IgD-negative memory B cell (primary cell): ENCODE measurements around the gene TMEM130. TPM values are rescaled to one million over a fixed set of nuclear protein-coding genes. Genes with fewer than 3 reads are reported as not detected.

Experiments used
- H3K27ac Mint-ChIP-seq, 3 donors: one replicate each; pipeline ENCODE4 v1.8.0; 2020 to 2022; ENCODE audit warnings: mild to moderate bottlenecking in 3 of 3, mixed read lengths in 3 of 3, moderate library complexity in 1 of 3
- H3K27me3 Mint-ChIP-seq: one replicate; pipeline ENCODE4 v1.8.0; 2021; ENCODE audit warnings: mixed read lengths
- H3K36me3 Mint-ChIP-seq: one replicate; pipeline ENCODE4 v1.8.0; 2020; ENCODE audit warnings: mild to moderate bottlenecking, mixed read lengths
- H3K4me1 Mint-ChIP-seq, 3 donors: one replicate each; pipeline ENCODE4 v1.8.0; 2020 to 2022; ENCODE audit warnings: mixed read lengths in 3 of 3, mild to moderate bottlenecking in 1 of 3
- H3K4me3 Mint-ChIP-seq, 4 donors: one replicate each; pipeline ENCODE4 v1.8.0; 2020 to 2022; ENCODE audit warnings: mild to moderate bottlenecking in 4 of 4, mixed read lengths in 4 of 4, moderate library complexity in 3 of 4
- H3K9me3 Mint-ChIP-seq, 3 donors: one replicate each; pipeline ENCODE4 v1.8.0; 2020 to 2021; ENCODE audit warnings: mixed read lengths in 3 of 3, mild to moderate bottlenecking in 1 of 3
- polyA plus RNA-seq: library from polyadenylated mRNA; unstranded; fragments of 300-500 nt; fragmentation: Illumina TruSeq; gene quantifications from one replicate; pipeline ENCODE4 v1.2.3, GENCODE V29; 2021

The TMEM130 gene
- polyA plus RNA-seq, 1 donor from 2014 or later = not detected

DNA sequence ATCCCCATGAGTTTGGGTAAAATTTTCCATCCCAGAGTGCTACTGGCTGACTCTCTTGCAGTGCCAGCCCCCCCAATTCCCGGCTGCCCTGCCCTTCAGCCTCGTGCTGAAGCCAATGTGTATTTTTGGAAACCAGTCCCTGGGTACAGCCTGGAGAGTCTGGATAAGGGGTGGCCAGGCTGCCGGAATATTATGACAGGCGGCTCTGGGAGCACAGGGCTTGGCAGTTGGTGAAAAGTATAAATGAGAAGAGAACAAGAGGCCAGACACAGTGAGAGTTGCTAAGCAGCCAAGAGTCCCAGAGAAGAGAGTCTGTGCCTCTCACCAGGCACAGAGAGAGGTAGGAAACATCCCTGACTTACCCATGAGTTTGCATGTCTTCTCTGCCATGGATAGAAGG lies 53.6 kb downstream of the TMEM130 start:
- Mint-ChIP-seq H3K9me3 (peaks cover 0 to 4% (median 0%) of the 10 kb centered on the region in 3 donors), H3K4me3 (no peak overlapping the region), H3K36me3 (no peaks in the 10 kb centered on the region), H3K27ac (no peak overlapping the region), H3K27me3 (peaks cover 7% of the 10 kb centered on the region), H3K4me1 (no peaks in the 10 kb centered on the region)

DNA sequence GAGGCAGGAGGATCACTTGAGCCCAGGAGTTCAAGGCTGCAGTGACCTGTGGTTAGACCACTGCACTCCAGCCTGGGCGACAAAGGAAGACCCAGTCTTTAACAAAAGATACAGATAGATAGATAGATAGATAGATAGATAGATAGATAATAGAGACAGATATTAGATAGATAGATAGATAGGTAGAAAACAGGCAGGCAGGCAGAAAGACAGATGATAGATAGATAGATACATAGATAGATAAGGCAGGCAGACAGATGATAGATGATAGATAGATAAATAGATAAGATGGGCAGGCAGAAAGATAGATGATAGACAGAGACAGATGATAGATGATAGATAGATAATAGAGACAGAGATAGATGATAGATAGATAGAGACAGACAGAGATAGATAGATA lies 54.5 kb downstream of the TMEM130 start:
- Mint-ChIP-seq H3K4me1 (no peaks in the 10 kb centered on the region), H3K4me3 (no peak overlapping the region), H3K27ac (no peak overlapping the region), H3K9me3 (peaks cover 0 to 4% (median 0%) of the 10 kb centered on the region in 3 donors), H3K27me3 (peaks cover 4% of the 10 kb centered on the region), H3K36me3 (no peaks in the 10 kb centered on the region)

DNA sequence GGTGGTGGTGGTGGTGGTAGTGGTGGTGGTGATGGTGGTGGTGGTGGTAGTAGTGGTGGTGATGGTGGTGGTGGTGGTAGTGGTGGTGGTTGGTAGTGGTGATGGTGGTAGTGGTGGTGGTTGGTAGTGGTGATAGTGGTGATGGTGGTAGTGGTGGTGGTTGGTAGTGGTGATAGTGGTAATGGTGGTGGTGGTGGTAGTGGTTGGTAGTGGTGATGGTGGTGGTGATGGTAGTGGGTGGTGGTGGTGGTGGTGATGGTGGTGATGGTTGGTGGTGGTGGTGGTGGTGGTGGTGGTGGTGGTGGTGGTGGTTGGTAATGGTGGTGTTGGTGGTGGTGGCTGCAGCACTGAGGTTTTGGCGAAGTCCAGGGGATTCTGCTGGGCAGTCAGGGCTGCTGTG lies 58.5 kb downstream of the TMEM130 start:
- Mint-ChIP-seq H3K9me3 (peaks cover 0 to 5% (median 0%) of the 10 kb centered on the region in 3 donors), H3K27me3 (peaks cover 8% of the 10 kb centered on the region), H3K4me3 (no peak overlapping the region), H3K27ac (no peak overlapping the region), H3K36me3 (no peaks in the 10 kb centered on the region), H3K4me1 (no peaks in the 10 kb centered on the region)

DNA sequence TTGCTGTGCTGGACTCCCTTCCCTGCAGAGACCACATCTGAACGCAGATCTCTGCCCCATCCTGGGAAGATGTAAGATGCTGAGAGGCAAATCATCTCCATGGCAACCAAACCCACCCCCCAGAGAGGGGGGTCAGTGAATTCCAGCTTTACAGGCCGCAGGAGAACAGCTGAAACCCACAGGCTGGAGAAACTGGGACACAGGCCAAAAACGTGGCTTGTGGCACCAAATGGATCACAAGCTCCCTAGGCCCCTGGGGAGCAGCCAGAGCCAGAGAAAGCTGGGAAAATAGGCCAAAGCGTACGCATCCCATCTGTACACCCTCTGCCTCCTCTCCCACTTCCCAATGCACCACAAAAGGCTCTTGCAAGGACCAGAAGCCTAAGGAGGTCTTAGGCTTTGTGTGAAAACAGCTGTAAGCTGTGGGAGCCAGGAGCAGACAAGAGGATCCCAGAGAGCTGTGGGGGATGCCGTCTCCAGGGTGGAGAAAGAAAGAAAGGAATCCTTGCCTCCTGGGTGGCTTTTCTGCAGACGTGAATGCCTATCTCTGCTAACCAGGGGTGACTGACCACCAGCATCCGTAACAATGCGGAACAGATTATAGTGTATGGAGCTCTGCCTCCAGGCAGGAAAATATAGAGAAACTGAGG lies 59.5 kb downstream of the TMEM130 start:
- Mint-ChIP-seq H3K36me3 (no peaks in the 10 kb centered on the region), H3K27ac (no peak overlapping the region), H3K9me3 (peaks cover 0 to 5% (median 0%) of the 10 kb centered on the region in 3 donors), H3K4me3 (no peak overlapping the region), H3K27me3 (peaks cover 7% of the 10 kb centered on the region), H3K4me1 (no peaks in the 10 kb centered on the region)

DNA sequence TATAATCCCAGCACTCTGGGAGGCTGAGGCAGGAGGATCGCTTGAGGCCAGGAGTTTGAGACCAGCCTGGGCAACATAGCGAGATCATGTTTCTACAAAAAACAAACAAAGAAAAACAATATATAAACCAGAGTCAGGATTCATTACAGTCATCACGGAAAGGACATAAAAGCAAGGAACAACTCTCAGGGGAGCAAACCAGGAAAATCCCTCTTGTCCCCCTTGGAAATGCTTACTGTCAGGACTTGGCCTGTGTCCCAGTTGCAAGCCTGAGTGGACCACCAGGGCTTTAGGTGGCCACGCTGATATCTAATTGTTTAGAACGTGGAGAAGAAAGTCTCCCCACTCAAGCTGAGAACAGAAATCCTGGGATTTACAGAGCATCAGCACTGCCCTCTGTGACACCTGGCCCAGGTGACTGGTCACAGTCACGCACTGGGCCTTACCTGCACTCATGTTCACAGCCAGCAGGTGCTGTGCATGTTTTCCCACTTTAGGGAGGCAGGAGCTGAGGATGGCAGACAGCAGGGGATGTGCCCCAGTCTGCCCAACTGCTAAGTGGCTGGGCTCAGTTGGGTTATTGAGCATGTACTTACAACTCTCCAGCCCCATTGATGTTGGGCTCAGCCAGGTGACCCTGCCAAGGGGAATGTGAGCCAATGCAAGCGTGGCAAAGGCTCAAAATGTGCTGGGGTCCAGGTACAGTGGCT lies 60.9 kb downstream of the TMEM130 start:
- H3K27me3 Mint-ChIP-seq = peaks cover 9% of the 10 kb centered on the region
- no peak overlapping the region for H3K27ac Mint-ChIP-seq

DNA sequence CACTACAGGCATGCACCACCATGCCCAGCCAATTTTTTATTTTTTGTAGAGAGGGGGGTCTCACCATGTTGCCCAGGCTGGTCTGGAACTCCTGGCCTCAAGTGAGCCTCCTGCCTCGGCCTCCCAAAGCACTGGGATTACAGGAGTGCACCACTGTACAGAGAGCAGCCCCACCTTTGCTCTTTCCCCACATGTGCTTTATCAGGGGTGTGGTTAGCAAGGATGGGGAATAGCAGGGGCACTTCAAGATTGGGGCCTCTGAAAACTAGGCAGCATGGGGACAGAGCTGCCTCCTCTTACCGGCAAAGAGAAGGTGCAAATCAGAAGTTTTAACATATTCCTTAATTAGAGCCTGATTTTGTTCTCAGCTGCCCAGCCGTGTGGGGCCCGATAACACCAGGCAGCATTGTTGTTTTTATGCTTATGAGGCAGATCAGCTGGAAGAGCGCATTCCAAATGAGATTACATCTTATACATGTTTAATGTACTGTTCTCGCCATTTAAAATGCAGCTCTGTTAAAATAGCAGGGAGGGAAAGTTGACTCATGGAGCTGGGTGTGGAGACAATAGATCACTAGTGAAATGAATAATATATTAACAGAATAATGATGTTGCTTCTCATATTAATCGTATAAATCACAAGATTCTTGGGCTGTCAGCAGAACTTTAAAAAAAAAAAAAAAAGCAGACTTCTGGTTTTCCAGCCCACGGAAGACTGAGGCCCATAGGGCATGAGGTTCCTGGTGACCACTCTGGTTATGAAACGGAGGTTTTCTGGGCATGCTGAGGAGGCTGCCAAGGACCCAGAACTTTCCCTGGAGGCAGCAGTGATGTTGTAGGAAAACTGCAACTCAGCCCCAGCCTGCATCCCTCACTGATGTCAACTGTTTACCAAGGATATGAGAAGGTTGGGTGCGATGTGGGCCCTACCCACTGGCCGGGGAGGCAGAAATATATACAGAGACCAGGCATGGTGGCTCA lies 62.5 kb downstream of the TMEM130 start:
- peaks cover 0 to 5% (median 0%) of the 10 kb centered on the region in 3 donors for H3K9me3 Mint-ChIP-seq
- peaks cover 0 to 4% (median 2%) of the 10 kb centered on the region in 3 donors for H3K4me1 Mint-ChIP-seq
- H3K4me3 Mint-ChIP-seq = peak overlapping the region in 1 of 4 donors; percentile 33
- peaks cover 9% of the 10 kb centered on the region for H3K27me3 Mint-ChIP-seq
- H3K36me3 Mint-ChIP-seq = no peaks in the 10 kb centered on the region
- H3K27ac Mint-ChIP-seq = no peak overlapping the region

More for the DNA sequence above, 60.9 kb downstream of the TMEM130 start:
- H3K36me3 Mint-ChIP-seq = no peaks in the 10 kb centered on the region
- H3K4me3 Mint-ChIP-seq = no peak overlapping the region
- H3K9me3 Mint-ChIP-seq = peaks cover 0 to 5% (median 0%) of the 10 kb centered on the region in 3 donors
- no peaks in the 10 kb centered on the region for H3K4me1 Mint-ChIP-seq

DNA sequence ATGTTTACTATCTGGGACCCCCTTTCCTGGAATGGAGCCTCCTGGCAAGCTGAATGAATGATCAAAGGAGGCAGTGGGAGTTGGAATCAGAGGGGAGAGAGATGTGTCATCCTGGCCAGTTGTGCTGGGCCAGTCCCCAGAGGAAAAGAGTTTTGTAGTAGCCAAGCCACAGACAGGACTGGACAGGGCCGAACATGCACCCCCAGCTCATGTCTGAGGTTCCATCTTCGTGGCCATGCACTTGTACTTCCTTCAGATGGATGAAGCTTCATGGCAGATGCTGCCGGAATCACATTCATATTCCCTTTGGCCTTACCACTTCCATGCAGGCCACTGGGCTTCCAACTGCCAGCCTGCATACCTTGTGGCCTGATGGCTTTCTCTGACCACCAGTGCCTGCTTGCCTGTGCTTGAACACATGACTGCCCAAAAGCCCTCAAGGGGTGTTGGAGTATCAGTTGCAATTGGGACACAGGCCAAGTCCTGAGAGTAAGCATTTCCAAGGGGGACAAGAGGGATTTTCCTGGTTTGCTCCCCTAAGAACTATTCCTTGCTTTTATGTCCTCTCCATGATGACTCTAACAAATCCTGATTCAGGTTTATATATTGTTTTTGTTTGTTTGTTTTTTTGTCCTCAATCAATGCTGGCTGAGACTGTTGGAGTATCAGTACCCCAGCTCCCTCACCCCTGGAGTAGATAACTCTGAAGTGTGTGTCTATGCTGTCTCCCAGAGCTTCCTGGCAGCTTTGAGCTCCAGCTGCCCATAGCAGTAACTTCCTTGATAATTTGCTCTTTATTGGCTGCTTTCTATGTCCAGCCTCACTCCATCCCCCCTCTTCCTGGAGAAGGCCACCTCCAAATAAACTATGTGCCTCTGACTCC lies 63.6 kb downstream of the TMEM130 start:
- Mint-ChIP-seq H3K4me1 (peaks cover 0 to 6% (median 3%) of the 10 kb centered on the region in 3 donors), H3K36me3 (no peaks in the 10 kb centered on the region), H3K9me3 (peaks cover under 1 to 5% (median 1%) of the 10 kb centered on the region in 3 donors), H3K27ac (no peak overlapping the region), H3K4me3 (no peak overlapping the region), H3K27me3 (peaks cover 9% of the 10 kb centered on the region)

DNA sequence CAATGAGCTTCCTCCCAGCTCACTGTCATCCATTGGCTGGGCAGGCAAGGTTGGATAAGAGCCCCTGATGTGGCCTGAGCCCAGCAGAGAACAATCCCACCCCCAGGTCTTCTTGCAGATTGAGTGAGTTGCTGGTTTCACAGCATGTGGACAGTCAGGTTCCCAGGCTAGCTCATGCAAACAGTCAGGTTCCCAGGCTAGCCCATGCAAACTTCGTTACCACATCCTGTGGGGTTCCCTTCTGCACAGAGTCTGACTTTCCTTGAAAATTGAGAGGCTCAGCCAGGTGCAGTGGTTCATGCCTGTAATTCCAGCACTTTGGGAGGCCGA lies 67.1 kb downstream of the TMEM130 start:
- H3K27ac Mint-ChIP-seq = no peak overlapping the region
- H3K4me1 Mint-ChIP-seq = peaks cover 0 to 6% (median 3%) of the 10 kb centered on the region in 3 donors
- H3K27me3 Mint-ChIP-seq = peaks cover 9% of the 10 kb centered on the region
- peaks cover 11 to 14% (median 13%) of the 10 kb centered on the region in 3 donors for H3K9me3 Mint-ChIP-seq
- H3K36me3 Mint-ChIP-seq = no peaks in the 10 kb centered on the region
- no peak overlapping the region for H3K4me3 Mint-ChIP-seq

DNA sequence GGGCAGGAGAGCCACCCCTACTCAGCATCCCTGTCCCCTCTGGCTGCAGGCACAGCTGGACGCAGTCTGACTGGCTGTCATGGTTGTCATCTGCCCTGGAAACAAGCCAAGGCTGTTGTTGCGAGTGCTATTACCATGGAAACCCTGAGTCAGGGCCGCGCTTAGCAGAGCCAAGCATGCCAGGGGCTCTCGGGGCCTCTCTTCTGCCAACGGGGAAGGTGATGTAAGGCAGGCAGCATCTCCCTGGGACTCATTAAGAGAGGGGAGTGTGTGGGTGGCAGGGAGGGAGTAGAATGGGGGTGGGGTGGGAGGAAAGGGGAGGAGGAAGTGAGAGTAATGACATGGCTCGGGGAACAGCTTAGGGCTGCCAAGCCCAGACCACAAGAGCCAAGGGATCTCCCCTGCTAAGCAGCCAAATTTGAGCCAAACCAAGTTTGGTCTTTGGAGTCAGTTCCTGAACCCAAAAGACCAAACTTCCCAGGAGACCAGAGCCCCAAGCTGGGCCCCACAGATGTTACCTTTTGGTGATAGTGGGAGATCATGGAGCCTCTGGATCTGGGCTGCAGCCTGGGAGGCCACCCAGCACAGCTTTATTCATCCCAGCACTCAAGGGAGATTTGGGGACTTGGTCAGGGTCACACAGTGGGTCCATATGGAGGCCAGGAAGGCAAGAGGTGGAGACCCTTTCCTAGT lies 67.6 kb downstream of the TMEM130 start:
- H3K27me3 Mint-ChIP-seq = peaks cover 9% of the 10 kb centered on the region
- H3K4me3 Mint-ChIP-seq = peak overlapping the region in 1 of 4 donors; percentile 80
- peaks cover 11 to 14% (median 13%) of the 10 kb centered on the region in 3 donors for H3K9me3 Mint-ChIP-seq
- H3K36me3 Mint-ChIP-seq = no peaks in the 10 kb centered on the region
- peak overlapping the region in 1 of 3 donors; percentile 39 for H3K27ac Mint-ChIP-seq
- H3K4me1 Mint-ChIP-seq = peaks cover 0 to 6% (median 3%) of the 10 kb centered on the region in 3 donors

DNA sequence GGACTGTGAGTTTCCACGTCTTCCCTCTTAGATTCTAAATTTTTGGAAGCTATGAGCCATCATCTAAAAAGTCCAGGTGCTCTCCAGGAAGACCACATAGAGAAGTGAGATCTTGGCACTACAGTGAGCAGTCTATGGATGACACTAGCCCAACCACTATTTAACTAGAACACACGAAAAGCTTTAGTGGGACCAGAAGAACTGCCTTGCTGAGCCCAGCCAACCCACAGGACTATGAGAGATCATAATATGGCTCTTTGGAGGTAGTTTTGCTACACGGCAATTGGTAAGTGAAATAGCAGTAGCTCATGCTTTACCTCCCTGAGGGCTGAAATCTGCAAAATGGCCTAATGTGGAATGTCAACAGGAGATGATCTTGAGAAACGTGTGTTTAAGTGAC lies 68.8 kb downstream of the TMEM130 start:
- Mint-ChIP-seq H3K36me3 (no peaks in the 10 kb centered on the region), H3K27me3 (peaks cover 5% of the 10 kb centered on the region), H3K4me1 (peaks cover 0 to 6% (median 3%) of the 10 kb centered on the region in 3 donors), H3K9me3 (peaks cover 9 to 13% (median 11%) of the 10 kb centered on the region in 3 donors), H3K27ac (no peak overlapping the region), H3K4me3 (peak overlapping the region in 1 of 4 donors; percentile 17)

DNA sequence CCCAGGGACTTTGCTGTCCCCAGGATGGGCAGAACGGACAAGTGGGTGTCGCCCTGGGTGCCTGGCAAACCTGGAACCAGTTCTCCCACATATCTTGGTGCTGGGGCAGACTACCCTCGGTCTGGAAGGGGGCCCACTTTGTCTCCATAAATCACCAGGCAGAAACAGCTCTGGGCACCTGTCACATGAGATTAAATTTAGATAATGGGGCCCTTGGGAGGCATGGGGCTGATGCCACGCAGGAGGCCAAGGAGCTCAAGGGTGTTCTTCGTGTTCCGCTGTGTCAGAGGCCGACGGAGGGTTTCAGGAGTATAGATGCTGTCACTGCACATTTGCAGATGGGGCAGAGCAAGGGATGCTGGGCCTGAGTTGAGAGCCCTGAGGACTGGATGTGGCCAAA lies 72.7 kb downstream of the TMEM130 start:
- no peak overlapping the region for H3K27ac Mint-ChIP-seq
- H3K4me1 Mint-ChIP-seq = no peaks in the 10 kb centered on the region
- peaks cover 2% of the 10 kb centered on the region for H3K36me3 Mint-ChIP-seq
- H3K9me3 Mint-ChIP-seq = peaks cover 12 to 15% (median 13%) of the 10 kb centered on the region in 3 donors
- H3K27me3 Mint-ChIP-seq = no peaks in the 10 kb centered on the region
- H3K4me3 Mint-ChIP-seq = peak overlapping the region in 1 of 4 donors; percentile 37
